ENCODE data around the gene VSIR.

Gene VSIR

DNA sequence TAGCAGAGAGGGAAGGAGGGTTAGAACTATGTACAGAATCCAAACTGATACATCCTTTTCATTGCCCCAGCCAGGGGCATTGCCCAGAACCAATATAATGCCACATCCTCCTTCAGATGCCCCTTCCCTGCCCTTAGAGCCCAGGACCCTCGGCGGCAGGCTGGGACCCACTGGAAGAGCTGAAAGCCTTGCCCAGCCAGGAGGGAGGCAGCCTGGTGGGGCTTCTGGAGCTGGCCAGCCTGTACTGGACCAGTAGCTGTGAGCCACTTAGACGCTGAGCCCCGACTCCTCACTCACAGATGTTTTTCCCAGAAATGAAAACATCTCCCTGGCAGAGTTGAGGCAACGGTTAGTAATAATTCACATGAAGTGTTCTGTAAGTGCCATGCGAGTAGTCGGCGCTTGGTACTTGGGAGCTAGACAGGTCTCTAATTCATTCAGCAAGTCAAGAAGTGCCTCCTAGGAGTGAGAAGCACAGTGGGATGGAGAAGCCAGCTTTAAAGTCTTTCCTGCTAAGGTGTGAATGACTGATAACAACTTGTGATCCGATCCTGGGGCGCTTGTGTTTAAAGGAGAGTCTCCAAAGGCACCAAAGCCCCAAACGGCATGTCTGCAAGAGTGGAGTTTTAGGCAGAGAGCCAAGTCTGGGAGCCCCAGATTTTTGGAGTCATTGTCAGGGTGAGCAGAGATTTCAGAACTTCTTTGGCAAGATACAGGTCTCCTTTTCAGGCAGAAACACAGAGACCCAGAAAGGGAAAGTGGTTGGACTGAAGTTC lies 9.8 kb downstream of the VSIR start:
- DNase-seq (ENCODE audit: low read depth, low spot score) = no peak

- no peak for DNase-seq (ENCODE audit: low read depth, low spot score)
Measured at GRCh38 chr10:71762324-71762723, 11.0 kb downstream of the VSIR start.

DNA sequence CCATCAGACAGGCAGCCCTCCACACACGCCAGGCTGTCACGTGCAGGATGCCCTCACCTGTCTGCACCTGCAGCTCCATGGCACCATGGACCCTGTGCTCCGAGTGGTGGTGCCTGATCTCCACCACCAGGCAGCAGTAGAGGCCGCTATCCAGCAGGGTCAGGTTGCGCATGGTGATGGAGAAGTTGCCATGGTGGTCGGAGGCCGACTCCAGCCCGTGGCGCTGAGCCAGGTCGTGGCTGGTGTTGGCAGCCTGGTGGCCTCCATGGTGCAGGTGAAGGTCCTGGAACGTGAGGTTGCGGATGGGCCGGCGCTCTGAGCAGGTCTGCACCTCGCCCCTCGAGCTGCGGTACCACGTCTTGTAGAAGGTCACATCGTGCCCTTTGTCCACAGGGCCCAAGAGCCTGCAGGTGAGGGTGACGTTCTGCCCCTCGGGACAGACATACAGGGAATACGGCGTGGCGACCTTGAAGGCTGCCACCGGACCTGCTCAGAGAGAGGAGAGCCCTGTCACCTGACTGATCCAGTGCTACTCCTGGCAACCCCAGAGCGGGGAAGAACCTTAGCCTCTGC lies 11.7 kb downstream of the VSIR start:
- no peak for DNase-seq (ENCODE audit: low read depth, low spot score)

DNA sequence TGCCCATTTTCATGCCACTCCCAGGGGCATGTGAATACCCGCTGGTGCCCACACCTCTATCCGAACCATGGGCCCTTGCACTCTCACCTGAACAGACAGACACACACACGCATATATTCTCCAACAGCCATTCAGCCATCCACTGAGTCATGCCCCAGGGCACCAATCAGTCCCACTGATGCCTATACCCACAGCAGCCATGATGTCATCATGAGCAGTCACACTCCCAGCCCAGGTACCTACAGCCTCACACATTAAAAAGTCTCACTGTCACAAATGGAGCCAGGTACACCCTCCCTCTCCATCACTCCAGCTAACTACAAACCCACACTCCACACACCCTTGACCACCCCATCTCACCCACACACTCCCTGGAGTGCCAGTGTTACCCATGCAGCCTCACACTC lies 12.2 kb downstream of the VSIR start:
- no peak for DNase-seq (ENCODE audit: low read depth, low spot score)

DNA sequence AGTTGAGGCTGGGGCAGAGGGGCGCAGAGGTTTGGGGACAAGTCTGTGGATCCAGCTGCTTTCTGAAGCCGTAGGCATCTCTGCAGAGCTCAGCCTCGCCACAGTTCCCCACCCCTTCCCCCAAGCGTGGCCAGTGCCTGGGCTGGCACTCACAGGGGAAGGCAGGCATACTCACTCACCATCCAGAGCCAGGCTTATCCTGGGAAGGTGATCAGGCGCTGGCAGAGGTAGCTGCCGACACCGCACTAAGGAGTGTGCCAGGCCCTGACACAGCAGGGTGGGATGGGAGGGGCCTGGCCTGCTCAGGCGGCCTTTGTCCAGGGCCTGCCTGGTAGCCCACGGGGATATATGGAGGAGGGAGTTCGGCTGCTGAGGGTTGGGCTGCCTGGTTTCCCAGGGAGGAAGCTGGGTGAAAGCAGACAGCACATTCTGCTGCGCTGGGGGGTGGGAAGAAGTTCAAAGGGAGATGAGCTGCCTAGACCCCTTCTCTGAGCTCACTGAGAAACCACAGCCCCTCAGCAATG lies 15.9 kb downstream of the VSIR start:
- DNase-seq (ENCODE audit: low read depth, low spot score) = no peak

DNA sequence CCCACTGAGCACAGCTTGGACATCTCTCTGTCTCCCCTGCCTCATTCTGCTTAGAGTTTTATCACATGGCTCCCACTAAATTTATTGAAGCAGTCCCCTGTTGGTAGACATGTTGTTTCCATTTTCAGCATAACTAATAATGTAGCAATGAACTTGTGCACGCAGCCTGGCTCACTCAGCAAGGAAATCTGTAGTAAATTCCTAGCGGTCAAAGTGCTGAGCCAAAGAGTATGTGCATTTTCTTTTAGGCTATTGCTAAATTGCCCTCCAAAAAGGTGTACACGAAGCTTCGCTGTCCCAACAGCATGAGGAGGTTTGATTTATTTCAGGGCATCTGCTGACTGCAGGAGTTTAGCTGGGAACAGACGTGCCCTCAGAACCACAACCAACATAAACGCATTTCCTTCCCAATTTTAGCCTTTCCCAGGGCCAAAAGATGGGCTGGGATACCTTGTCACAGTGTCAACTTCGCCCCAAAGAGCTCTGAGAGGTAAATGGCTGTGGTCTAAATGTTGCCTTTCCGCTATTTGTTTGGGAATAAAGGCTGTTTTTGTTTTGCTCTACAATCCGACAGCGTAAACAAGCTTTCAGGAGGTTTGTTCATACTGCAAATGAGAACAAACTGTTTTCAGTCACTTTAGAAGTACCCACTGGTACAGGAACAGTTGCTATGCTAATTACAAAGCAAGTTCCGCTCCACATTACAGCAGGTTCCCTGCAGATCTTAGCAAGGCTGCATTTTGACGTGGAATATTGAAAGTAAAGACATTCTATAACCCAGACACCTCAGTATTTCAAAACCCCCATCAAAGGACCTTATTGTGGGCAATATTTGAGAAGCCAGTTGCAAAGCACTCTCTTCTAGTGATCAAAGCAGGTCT lies 16.8 kb downstream of the VSIR start:
- no peak for DNase-seq (ENCODE audit: low read depth, low spot score)

DNA sequence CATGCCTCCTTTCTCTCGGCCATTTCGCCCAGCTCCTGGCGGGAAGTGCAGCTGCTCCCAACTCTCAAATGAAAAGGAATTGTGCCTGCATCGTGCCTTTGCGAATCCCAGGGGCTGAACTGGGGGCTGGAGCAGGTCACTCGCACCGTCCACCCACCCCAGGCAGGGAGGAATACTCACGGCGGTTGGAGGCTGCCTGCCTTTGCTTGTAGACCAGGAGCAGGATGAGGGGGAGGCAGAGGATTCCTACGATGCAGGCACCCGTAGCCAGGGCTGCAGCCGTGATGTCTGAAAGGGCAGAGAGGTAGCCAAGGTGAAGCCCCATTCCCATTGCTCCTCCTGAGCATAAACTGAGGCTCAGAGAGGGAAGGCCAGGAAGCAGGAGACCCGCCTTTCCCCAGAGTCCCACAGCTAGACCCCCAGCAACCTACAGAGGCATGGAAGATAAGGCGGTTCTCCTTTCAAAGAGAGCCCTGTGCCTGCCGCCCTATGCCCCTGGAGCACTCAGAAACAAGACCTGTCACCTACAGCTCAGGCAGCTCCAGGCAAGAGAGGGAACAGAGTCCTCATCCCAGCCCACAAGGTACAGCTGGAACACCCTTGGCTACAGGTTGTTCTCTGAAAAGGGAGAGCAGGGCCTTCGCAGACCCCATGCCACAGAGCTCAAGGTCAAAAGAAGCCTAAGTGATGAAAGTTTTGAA lies 18.0 kb downstream of the VSIR start:
- no peak for DNase-seq (ENCODE audit: low read depth, low spot score)

DNA sequence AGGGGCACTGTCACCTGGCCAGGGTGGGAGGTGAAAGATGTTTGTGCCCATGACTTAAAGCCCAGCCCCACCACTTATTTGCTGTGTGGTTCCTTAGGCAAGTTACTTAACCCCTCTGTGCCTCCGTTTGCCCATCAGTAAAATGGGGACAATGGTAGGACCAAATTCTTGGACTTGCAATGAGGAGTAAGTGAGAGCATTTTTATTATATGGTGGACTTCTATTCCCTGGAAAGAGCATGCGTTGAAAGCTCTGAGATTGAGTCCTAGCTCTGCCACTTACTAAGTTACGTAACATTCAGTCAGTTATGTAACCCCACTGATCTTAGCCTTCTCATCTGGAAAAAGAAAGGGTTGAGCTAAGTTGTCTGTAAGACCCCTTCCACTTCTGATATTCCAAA lies 18.8 kb downstream of the VSIR start:
- no peak for DNase-seq (ENCODE audit: low read depth, low spot score)

DNA sequence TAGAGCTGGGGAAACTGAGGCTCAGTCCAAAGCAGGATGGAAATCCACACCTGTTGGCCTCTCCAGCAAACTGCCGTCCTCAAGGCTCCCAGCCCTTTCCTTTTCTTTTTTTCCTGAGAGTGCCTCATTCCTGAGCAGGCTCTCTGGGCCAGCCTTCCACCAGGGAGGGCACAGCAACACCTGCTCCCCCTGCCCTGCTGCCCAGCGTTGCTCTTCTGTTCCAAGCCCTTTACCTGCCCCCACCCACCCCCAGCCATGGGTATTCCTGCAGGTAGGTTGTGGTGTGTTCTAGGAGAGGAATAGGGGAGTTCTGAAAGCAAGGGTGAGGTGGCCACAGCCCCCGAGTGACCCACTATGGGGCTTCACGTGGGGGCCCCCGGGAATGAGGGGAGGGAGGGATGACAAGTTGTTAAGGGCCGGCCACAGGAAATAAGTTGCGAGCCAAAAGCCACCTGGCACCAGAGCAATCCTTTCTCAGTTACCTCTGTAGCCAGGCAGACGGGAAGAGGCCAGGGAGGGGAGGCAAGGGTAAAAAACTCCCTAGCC lies 19.3 kb downstream of the VSIR start:
- no peak for DNase-seq (ENCODE audit: low read depth, low spot score)

- no peak for DNase-seq (ENCODE audit: low read depth, low spot score)
Measured at GRCh38 chr10:71753091-71753959, 20.0 kb downstream of the VSIR start.

GRCh38 chr10:71752391-71753090 lies 20.8 kb downstream of the VSIR start:
- no peak for DNase-seq (ENCODE audit: low read depth, low spot score)

- no peak for DNase-seq (ENCODE audit: low read depth, low spot score)
Measured at GRCh38 chr10:71751515-71752224, 21.6 kb downstream of the VSIR start.

DNA sequence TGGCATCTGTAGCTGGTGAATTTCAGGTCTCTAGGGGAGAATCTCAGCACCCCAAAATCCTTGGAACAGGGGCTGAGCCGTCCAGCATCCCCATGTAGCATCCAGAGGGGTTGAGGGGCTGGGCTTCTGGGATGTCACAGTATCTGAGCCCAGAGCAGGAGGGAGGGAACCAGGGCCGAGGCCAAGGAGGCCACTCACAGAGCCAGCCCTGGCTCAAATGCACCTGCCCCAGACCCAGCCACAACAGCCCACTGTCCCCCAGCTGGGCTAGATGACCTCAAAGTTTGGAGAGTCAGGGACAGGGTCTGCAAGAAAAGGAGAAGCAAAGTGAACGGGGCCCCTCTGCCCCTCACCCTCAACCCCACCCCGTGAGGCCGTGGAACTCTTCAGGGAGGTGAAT lies 22.3 kb downstream of the VSIR start:
- no peak for DNase-seq (ENCODE audit: low read depth, low spot score)

DNA sequence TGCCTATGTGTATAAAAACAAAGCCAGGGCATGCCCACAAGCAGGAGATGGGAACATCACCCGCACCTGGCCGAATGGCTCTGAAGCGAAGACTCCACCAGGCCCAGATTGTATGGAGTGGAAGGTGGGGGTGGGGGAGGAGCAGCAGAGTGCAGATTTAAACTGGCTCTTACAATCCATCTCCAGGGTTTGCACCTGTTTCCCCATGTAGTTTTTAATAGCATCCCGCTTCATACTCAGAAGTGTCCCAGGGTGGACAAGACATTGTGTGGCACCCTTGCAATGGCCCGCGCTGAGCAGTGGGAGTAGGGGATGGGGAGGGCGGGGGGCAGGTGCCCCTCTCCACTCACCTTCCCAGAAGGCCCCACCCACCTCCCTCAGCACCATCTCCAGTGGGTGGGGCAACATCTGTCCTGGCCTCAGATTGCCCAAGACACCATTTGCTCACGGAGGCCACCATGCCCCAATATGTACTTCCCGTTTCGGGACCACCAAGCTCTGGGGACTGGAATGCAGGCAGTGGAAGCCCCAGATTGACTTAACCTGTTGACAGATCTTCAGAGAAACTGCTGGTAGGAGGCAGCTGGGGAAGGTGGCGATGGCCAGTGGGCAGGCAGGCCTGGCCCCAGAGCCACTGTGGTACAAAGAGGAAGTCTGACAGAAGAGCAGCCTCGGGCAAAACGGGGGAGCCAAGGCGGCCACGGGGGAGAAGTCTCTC lies 23.0 kb downstream of the VSIR start:
- DNase-seq (ENCODE audit: low read depth, low spot score) = no peak

- no peak for DNase-seq (ENCODE audit: low read depth, low spot score)
Measured at GRCh38 chr10:71749396-71749795, 23.9 kb downstream of the VSIR start.

DNA sequence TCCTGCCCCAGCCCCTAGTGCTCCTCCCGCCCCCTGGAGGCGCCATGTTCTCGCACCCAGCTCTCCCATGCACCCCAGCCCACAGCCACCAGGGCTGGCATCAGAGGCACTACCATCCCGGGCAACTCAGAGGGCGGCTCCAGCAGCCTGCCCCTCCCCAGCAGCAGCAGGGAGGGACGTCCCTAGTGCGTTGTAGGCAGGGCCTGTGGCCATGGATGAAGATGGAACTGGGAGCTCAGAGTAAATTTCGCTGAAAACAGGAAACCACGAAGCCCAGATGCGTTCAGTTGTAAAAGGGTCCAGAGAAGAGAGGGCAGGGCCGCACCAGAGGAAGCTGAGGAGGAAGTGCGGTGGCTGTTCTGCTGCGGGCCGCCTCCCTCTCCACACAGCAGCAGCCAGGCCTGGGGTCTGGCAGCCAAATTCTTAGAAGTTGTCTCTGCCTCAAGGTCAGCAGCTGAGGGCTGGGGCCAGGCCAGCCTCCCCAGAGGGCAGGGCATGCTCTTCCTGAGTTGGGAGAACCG lies 24.6 kb downstream of the VSIR start:
- DNase-seq (ENCODE audit: low read depth, low spot score) = no peak

- DNase-seq (ENCODE audit: low read depth, low spot score) = no peak
Measured at GRCh38 chr10:71747551-71748523, 25.5 kb downstream of the VSIR start.

All from smooth muscle cell of the brain vasculature (primary cell).